Spleen (tissue), 7 donors: ENCODE data around the gene ADORA2A.

ENCODE experiments used
- CTCF ChIP-seq, 11 experiments: fragments of 200-600 bp in 7 of 11; fragments of 450-650 bp in 4 of 11; sonication (generic) in 4 of 11; IDR thresholded peaks in 8 of 11; conservative IDR thresholded peaks in 3 of 11; 1 replicate in 7 of 11; 2 replicates in 4 of 11; pipeline versions ENCODE4 v1.4.0 to v1.8.0; 2016 to 2021; ENCODE audit warnings: antibody characterized with exemption in 11 of 11, inconsistent platforms in 4 of 11, mild to moderate bottlenecking in 1 of 11
- POLR2A ChIP-seq, 3 donors: fragments of 450-650 bp; IDR thresholded peaks; one replicate each; pipeline ENCODE4 v1.5.1; 2017; ENCODE audit warnings: antibody characterized with exemption in 3 of 3, mild to moderate bottlenecking in 1 of 3
- donor health status: DM: no; HTN: no; CAD: no; lungs with moderate emphysema.
- donor health status: DM: no; HTN: no; CAD: no.
- donor health status: DM: no; HTN: no; CAD: no.

- no peak for TF ChIP-seq CTCF (IDR thresholded peaks at IDR 0.05 in 8 of 11, conservative IDR thresholded peaks at IDR 0.05 in 3 of 11)
- TF ChIP-seq POLR2A (IDR thresholded peaks at IDR 0.05), result no peak
Observed at GRCh38 chr22:24393848-24394247, 33.6 kb upstream of the ADORA2A start.
